ENCODE results near the gene ITPR3.
A peak's percentile ranks its signal among the peaks of the same experiment; 100 is the strongest.

Gene ITPR3

DNA sequence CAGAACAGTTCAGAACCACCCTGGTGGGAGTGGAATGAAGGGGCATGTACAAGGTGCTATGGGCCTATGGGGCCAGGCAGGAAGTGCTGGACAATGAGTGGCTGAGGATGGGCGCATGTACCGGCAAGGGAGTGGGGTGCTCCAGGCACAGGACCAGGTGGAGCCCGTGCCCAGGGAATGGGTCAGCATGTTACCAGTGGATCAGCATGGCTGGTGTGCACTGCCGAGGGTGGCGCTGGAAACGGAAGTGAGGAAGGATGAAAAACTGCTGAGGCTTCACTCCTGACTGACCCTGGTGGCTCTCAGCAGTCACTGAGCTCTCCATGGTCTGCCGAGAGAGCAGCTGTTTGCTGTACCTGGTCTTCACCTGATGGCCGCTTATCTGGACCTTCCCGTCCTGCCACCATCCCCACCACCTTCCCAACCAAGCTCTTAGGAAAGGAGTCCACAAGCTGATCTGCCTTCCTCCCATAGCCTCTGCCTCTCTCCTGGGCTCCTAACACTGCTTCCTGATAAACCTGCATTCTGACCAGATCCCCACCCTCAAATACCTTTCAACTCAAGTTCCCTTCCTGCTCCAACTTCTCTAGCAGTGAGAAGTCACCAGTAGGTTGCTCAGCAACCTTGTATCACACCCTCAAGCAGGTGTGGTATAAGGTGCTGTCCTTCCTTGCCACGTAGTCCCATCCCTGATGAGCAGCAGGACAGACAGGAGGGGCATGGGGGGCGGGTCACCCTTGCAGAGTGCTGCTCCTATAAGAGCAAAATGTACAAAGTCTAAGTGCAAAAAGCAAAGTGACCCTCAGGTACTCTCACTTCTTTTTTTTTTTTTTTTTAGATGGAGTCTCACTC, 83.3 kb downstream of the ITPR3 start:
- no peak for DNase-seq

DNA sequence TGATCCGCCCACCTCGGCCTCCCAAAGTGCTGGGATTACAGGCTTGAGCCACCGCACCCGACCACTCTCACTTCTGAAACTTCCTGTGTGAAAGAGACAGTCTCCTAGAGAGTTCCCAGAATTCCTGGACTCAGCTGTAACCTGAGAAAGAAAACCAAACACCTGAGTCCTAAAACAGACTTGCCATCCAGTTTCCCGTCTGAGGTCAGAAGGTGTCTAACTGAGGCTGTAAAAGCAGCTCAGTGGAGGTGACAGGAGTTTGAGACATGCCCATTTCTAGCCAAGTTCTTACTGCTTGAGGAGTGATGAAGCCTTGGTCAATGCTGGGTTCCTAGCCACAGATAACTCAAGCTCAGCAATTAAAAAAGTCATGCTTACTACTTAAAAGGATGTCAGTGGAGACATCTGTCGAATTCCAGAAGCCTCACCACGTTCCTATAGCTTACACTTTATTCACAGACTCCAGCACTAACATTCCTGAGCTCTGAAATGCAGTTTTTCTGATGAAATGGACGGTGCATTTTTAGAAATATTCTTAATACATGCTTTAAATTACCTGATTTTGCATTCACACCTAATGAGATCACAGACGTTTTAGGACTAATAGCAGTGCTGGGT, 84.3 kb downstream of the ITPR3 start:
- no peak for DNase-seq

DNA sequence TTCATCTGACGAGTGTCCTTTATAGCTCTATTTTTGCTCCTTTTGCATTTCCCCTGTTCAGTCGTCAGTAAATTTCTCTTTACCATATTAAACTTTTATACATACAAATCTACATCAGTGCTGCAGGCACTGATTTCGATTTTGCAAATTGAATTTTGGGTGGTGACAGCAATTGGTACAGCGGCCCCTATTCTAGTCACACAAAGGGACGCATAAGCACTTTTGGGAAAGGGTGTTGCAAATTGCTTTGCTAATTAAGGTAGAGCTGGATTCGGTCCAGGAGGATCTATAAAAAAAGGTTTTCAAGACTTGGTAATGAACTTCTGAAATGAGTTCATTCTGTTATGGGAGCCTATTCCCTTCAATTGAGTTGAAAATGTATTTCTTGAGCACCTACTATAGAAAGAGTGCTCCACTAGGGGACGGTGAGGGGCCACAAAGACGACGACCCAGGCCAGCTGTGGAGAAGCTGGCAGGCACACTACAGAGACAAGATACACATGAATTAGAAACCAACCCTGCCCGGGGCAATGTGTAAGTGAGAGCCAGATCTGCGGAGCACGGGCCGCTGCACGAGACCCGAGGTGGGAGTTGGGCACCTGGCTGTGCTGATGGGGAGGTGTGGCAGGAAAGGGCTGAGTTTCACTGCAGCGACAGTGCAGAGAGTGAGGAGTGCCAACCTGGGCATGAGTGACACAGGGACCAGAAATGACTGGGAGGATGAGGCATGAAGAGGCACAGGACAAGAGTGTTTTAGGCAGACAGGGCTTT, 85.0 kb downstream of the ITPR3 start:
- no peak for DNase-seq

DNA sequence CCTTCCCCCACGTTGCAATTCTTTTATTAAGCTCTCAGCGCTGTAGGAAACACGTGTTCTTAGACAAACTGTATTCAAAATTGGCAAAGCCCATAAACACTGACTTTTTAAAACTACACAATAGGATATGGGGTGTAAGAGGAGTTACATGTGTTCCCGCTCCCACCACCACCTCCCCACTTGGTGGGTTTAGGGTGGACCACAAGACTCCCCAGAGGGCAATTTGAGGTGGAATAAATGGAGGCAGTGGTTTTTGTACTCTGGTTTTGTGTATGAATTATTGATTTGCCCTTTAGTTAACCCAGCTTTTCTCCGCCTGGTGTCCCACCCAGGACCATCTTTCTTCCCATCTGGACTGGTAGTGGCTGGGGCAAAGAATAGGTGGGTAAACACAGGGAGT, 86.6 kb downstream of the ITPR3 start:
- no peak for DNase-seq

DNA sequence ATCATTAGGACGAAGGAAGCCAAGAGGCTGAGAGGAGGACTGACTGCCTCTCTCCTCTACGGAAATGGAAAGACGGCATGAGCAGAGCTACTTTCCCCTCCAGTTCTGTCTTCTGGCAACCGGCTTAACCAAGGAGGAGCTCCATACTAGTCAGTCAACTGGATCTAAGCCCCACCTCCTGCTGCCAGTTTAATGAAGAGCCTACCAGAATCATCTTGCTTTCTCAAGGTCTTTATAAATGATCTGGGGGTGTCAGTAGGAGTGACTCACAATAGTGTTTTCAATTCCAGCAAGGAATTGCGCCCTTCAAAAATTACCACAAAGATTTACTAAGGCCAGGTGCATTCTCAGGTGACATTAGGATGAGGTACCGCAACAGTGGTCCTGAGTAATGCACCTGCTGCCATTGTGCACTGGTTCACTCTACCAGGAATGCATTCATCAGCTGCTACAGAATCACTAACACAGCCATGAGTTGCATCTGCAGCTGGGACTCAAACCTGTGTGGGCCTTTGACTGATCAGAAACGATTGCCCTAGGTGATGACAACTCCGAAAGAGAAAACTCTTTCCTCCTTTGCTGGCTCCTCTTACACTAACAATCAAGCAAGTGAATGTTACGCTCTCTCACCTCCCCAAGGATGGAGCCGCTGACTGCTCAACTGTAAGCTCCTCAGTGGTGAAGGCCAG, 87.5 kb downstream of the ITPR3 start:
- DNase-seq, result no peak

DNA sequence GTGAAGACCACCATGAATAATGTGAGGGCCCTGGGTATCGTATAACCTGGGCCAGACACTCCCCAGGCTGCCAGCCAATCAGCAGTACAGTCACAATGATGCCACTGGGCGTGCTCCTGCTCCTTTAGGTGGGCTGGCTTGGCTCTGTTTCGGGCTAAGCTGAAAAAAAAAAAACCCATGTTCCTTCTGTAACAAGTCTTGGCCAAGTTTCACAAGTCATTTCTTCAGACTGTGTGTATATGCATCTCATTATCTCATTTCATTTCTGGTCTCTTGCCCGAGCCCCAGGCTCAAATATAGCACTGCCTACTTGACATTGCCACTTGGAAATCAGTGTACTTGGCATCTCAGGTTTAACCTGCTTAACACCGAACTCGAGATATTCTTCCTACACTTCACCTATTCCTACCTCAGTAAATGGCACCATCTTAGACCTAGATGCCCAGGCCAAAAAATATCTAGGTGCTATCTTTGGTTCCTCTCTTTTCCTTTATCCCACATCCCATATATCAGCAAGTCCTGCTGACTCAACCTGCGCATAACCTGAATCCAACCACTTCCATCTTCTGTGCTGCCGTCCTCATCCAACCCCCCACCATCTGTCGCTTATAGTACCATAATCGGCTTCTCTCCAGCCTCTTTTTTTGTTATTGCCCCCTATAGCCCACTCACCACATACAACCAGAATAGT, 88.6 kb downstream of the ITPR3 start:
- DNase-seq, result no peak

DNA sequence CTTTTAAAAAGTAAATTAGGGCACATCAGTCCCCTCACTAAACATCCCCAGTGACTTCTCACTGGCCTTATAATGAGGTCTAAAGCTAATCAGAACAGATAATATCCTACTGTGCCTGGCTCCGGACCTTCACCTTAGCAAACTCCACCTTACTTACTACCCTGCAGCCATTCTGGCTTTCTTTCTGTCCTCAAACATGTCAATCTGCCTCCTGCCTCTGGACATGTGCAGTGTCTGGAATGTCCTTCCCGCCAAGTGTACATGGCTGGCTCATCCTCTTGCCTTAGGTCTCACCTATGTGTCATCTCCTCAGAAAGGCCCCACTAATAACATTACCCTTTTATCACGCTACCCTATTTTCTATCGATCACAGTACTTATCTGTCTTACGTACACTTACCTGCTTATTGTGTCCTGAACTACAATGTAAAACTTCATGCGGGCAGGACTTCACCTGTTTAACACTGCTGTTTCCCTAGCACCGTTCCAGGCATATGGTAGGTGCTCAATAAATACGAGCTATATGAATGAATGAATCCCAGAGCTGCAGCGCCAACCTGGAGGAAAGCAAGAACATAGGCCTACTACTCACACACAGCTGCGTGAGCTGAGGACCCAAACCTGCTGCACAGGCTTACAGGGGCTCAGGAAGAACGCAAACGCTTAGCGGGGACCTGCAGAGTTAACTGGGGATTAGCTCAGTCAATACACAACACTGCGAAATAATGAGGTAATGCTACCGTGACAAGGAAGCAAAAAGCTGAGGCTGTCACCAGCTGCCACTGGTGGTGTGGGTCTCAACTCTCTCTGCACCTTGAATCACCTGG, 89.4 kb downstream of the ITPR3 start:
- DNase-seq, result no peak

DNA sequence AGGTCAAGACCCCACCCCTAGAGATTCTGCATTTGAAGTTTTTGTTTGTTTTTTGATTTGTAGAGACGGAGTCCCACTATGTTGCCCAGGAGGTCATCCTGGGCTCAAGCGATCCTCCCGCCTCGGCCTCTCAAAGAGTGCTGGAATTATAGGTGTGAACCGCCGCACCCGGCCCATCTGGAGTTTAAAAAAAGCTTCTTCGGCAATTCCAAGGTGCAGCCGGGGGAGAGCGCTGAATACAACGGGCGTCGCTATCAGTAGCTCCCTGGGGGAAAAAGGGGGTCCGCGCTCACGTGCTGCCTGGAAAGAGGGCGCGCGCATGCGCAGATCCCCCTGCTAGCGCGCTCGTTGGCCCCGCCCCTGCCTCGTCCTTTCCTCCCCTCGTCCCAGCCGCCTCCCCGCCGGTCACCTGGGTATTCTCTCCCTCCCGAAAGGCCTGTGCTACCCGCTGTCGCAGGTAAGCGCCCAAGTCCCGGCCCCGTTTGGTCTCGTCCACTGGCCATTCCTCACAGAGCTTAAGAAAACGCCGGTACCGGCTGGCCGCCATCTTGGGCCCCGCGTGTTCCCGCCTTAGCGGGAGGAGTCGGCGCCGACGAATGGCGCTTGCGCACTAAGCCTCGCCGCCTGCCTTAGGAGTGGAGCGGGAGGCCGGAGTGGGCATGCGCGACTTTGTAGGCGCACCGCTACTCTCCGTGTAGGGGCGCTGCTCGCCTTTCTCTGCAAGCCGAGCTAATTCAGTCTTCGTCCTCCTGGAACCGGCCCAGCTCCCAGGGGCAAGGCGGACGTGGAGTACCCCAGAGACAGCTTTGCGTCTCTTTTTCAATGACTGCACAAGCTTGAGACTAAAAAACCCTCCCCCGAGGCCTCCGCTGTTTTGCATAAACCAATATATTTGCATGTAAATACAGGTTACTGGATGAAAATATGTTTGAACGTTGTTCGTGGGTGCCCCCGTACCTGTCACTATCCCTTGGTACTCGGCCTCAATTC, 90.3 kb downstream of the ITPR3 start, which contains the start of gene UQCC2:
TSS of gene UQCC2 (minus strand) at position 561 of the 990 bp plus-strand sequence. CDS start at position 547, 14 bp downstream.
- DNase-seq, result peak; percentile 92 to 98

DNA sequence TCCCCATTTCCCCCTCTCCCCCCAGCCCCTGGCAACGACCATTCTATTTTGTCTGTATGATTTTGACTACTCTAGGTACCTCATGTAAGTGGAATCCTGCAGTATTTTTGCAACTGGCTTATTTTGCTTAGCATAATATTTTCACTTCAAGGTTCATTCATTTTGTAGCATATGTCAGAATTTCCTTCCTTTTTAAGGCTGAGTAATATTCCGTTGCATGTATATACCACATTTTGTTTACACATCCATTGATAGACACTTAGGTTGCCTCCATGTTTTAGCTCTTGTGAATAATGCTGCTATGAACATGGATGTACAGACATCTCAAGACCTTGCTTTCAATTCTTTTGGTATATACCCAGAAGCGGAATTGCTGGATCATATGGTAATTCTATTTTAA, 91.8 kb downstream of the ITPR3 start:
- DNase-seq, result no peak

DNA sequence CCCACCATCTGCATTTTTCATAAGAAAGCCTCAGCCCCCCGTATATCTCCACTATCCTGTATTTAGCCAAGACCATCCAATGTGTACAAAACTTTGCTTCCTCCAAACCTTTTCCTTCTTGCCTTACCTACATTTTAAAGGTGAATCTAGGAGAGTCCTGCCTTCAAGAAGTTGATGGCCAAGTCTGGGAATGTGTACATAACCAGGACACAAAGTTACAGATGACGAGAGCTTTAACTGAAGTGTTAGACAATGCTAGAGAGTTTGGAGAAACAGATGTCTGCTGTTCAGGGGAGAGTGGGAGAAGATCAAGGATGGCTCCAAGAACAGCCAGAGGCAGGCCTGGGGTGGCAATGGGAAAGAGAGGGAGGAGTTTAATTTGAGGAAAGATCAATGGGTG, 92.7 kb downstream of the ITPR3 start:
- DNase-seq, result no peak

DNA sequence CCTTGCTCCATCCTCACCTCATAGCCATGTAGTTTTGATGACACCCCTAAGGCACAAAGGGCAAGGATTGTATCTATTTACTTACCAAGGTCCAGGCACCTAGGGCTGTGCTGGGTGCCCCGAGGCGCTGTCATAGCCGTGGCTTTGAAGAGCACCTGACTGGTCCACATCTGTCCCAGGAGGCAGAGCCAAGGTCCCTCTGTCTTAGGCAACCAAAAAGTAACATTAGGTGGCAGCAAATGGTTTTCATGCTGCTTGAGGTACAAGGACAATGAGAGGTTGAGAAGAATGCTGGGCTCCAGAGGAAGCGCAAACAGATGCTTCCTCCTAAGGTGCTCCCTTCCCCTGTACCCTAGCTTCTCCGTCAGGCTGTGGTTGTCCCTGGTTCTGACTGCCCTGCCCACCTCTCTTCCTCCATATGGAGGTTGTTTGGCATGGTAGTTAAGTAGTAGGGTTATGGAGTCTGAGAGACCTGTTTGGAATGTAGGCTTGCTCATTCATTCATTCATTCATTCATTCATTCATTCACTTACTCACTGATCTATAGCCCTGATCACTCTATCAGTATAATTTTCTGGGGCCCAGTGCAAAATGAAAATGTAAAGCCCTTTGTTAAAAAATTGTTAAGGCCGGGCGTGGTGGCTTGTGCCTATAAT, 93.4 kb downstream of the ITPR3 start:
- no peak for DNase-seq

DNA sequence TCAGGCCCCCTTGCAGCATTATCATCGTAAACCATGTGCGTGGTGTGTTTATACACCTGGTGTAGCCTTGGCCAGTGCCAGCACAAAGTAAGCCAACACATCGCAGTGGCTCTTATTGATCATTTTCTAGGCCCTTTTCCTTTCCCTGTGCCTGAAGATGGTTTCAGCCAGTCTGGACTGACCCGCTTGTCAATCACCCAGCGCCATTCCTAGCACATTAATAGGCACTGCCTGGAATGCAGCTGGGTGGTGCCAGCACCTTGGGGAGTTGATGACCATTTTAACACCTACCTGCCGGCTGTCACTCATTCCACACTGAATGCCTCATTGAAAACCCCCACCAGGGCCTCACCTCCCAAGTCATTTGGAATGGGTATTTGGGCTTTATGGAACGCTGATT, 95.3 kb downstream of the ITPR3 start:
- no peak for DNase-seq

DNA sequence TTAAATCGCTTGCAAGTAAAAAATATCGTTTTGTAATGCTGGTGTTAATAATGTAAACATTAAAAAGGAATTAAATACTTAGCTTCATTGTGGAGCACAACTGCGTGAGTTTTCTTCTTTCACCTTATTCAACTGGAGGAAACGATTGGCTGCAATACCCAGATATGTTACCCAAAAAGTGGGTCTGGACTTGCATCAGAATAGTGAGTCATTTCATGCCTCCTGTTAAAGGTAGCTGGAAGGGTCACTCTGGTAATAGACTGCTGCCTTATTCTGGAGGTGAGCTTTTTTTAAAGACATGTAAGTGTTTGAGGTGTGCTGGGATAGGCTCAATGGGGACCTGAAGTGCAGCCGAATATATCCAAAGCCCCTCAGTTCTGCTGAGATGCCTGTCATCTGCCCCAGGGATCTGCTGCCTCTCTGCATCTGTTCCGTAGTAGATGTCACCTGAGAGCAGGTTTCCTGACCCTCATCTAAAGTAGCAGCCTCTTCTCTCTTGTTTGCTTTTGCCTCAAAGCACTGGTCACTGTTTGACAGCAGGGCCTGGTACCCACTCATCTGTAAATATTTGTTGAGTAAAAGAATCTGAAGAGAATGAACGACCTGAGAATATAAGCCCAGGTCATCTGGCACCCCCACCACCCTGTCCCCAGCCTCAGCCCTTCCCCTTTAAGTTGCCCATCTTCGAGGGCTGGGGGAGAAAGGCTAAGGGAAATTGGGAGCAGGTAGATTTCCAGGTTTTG, 95.9 kb downstream of the ITPR3 start:
- no peak for DNase-seq

DNA sequence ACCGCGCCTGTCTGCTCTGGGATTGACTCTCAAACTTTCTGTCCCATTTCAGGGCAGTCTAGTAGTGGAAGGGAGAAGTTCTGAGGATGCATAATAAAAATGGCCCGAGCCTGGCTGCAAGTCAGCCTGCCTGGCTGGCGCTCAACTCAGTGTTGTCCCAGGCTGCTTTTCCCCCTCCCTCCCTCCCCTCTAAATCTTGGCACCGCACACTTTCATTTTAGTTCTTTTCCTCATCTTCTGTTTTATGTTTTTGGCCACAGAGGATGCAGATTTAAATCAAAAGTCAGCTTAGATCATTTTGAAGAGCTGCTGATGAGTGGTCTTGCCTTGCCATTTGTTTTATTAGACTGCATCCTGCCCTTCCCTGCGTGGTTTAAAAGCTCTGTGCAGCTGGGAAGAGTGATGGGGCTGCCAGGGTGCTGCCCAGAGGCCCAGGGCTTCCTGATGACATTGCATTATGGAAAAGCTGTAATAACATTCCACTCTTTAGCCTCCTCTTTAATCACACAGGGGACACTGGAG, 96.9 kb downstream of the ITPR3 start:
- peak; percentile 50 to 60 for DNase-seq

DNA sequence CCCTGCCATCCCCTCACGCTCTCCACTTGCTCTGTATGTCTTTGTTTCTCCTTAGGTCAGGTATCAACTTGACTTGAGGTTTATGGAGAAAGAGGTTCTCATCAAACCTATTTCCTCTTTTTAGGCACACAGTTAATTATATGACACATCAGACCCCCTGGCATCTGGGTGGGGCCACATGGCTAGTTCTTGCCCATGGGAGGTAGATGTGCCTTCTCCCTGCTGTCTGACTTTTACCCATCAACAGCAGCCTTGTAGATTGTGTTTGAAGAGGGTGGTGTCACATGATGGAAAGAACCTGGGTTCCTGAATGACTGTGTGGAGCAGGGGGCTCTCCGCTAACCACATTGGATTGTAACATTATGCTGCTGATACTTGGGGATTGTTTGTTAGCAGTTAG, 97.6 kb downstream of the ITPR3 start:
- DNase-seq, result no peak

DNA sequence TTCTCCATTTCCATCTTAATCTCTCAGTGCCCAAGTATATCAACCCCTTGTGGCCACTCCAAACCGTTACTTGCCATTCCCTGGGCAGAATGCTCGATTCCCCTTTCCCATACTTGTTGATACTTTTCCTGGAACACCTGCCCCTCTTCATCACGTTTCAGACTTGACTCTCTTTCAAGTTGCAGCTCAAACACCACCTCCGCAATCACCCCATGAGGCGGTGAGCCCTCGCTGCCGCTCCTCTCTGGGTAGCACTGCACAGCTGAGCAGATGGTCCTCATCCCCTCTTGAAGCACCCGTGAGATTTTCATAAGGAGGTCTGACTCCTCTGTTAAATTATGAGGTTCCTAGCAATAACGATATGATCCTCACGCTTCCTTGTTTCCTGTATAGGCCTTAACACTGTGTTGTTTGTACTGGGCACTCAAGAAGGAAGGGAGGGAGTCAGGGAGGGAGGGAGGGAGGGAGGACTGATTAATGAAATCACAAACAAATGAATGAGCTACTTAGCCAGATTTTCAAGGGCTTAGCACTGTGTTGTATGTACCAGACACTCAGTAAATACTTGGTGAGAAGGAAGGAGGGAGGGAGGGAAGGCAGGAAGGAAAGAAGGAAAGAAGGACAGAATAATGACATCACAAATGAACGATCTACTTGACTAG, 98.3 kb downstream of the ITPR3 start:
- DNase-seq, result peak; percentile 39 to 41

DNA sequence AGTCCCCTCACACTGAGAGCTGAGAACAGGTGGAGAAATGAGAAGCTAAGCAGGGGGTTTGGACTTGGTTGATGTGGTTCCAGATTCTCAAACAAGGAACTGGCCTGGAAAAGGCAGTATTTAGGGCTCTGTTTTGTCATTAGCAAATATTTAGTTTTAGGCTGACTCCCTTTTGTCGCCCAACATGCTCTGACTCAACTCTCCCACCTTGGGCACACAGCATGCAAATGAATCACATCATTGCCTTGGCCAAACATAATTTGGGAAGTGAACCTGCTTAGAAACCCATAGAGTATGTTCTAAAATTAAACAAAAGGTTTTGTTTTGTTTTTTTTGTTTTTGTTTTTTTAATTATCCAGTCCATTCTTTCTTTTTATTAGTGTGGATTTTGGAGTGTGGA, 99.9 kb downstream of the ITPR3 start:
- DNase-seq, result peak in 1 of 2 experiments; percentile 50

DNA sequence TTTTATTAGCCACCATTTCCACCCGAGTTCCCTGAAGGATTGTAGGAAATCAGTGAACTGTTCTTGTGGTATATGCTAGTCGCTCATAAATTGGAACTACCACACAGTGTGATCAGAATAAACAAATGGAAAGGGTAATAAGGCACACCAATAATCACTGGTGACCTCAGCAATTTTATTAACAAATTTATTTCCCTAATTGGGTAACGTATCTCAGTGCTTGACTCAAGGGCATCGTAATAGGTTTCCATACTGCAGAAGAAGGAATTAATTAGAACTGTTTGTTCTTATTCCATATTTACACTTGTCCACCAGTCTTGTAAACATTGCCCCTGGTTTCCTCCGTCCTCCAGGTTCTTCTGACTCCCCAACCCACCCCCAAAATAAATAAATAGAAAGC, 100.4 kb downstream of the ITPR3 start:
- DNase-seq, result no peak
